HCT116 (cell line): ENCODE measurements around the gene SUCNR1. TPM values are rescaled to one million over a fixed set of nuclear protein-coding genes. Genes with fewer than 3 reads are reported as not detected.
"Not testable (repeated sequence)": the region's sequence is repeated elsewhere in the genome, so short reads cannot be mapped to it uniquely, and the experiment has no call there.

Experiments
- ATAC-seq: fragments of 200-7000 bp; cut with Tn5 transposase; 2 replicates; pipeline ENCODE4 v1.9.1; 2020; ENCODE audit warnings: mild to moderate bottlenecking, moderate library complexity
- BruUV-seq: library from RNA; stranded (reverse); fragments of 400-500 nt; replicated peaks from 2 replicates; lab custom pipeline; 2021; lab: Mats Ljungman, UMichigan
- CTCF ChIA-PET: fragments of 300-600 bp; sonication (Branson Sonifier 250); formaldehyde crosslinking; loops from one replicate; lab custom pipeline; 2021; ENCODE audit warnings: antibody characterized with exemption; lab: Charles Lee
- POLR2A ChIA-PET: fragments of 300-600, 350-600 bp; sonication (Branson Sonifier 250); formaldehyde crosslinking; loops from one replicate; lab custom pipeline; 2021; ENCODE audit warnings: antibody characterized with exemption; lab: Charles Lee
- RAD21 ChIA-PET, 2 experiments: fragments of 300-600 bp; sonication (Branson Sonifier 250); formaldehyde crosslinking; loops; one replicate each; lab custom pipeline; 2023; ENCODE audit warnings: low total read pairs in 2 of 2; ENCODE audit not compliant: uncharacterized antibody in 2 of 2, unreplicated experiment in 2 of 2, low non-redundant PET in 1 of 2; lab: Charles Lee
- DNase-seq: peaks from one replicate; pipeline ENCODE4 v3.0.0-alpha.2; 2010; ENCODE audit warnings: low read depth, low spot score
- H2AFZ ChIP-seq: fragments of 200-600 bp; shearing (Covaris generic), sonication (generic); 2 replicates; pipeline ENCODE4 v1.6.1; 2017; ENCODE audit warnings: low read depth, mixed run types, mixed read lengths, antibody characterized with exemption, low read length; ENCODE audit not compliant: poor library complexity, severe bottlenecking
- H3K27ac ChIP-seq: 2 replicates; pipeline ENCODE4 v1.5.1; 2012; ENCODE audit warnings: low read depth, low read length
- H3K27me3 ChIP-seq: fragments of 200-600 bp; sonication (generic); 2 replicates; pipeline ENCODE4 v1.6.1; 2016; ENCODE audit warnings: mixed run types, low read length, mixed read lengths; ENCODE audit not compliant: insufficient read depth
- H3K36me3 ChIP-seq, 2 experiments: fragments of 200-500 bp in 1 of 2; fragments of 200-600 bp in 1 of 2; sonication (Bioruptor generic) in 1 of 2; sonication (generic) in 1 of 2; 2 replicates each; pipeline versions ENCODE4 v1.5.1 to v1.6.1; 2014 to 2016; ENCODE audit warnings: low read length in 2 of 2, inconsistent platforms in 1 of 2, mixed read lengths in 1 of 2, mixed run types in 1 of 2; ENCODE audit not compliant: insufficient read depth in 2 of 2, control insufficient read depth in 1 of 2
- H3K4me1 ChIP-seq, 2 experiments: fragments of 200-600 bp in 1 of 2; sonication (generic) in 1 of 2; 2 replicates each; pipeline versions ENCODE4 v1.5.1 to v1.6.1; 2012 to 2017; ENCODE audit warnings: low read length in 2 of 2, inconsistent platforms in 1 of 2, mild to moderate bottlenecking in 1 of 2, mixed read lengths in 1 of 2, mixed run types in 1 of 2, moderate library complexity in 1 of 2; ENCODE audit not compliant: insufficient read depth in 2 of 2, control insufficient read depth in 1 of 2
- H3K4me2 ChIP-seq: fragments of 200-600 bp; sonication (generic); 2 replicates; pipeline ENCODE4 v1.6.1; 2017; ENCODE audit warnings: mixed run types, low read length, mixed read lengths
- H3K4me3 ChIP-seq, 2 experiments: fragments of 200-600 bp in 1 of 2; sonication (generic) in 1 of 2; replicated peaks in 1 of 2; 2 replicates each; pipeline ENCODE4 v1.5.1; 2011 to 2016; ENCODE audit warnings: low read length in 2 of 2, control low read depth in 1 of 2, low read depth in 1 of 2, mild to moderate bottlenecking in 1 of 2, mixed read lengths in 1 of 2, mixed run types in 1 of 2
- H3K79me2 ChIP-seq: fragments of 200-600 bp; sonication (generic); 2 replicates; pipeline ENCODE4 v1.6.1; 2017; ENCODE audit warnings: mild to moderate bottlenecking, mixed run types, low read length, moderate library complexity, mixed read lengths; ENCODE audit not compliant: insufficient read depth
- H3K9ac ChIP-seq: fragments of 200-600 bp; sonication (generic); 2 replicates; pipeline ENCODE4 v1.6.1; 2016; ENCODE audit warnings: low read length, mixed read lengths
- H3K9me2 ChIP-seq: fragments of 200-600 bp; sonication (generic), shearing (Covaris generic); 2 replicates; pipeline ENCODE4 v1.6.1; 2017; ENCODE audit warnings: mixed run types, mild to moderate bottlenecking, moderate library complexity; ENCODE audit not compliant: insufficient read depth
- H3K9me3 ChIP-seq, 2 experiments: fragments of 200-500 bp in 1 of 2; fragments of 200-600 bp in 1 of 2; sonication (Bioruptor generic) in 1 of 2; sonication (generic) in 1 of 2; 2 replicates each; pipeline ENCODE4 v1.6.1; 2014 to 2017; ENCODE audit warnings: low read length in 2 of 2, mixed read lengths in 2 of 2, inconsistent platforms in 1 of 2, low read depth in 1 of 2, mild to moderate bottlenecking in 1 of 2, mixed run types in 1 of 2, moderate library complexity in 1 of 2; ENCODE audit not compliant: control insufficient read depth in 1 of 2, insufficient read depth in 1 of 2
- H4K20me1 ChIP-seq: fragments of 200-600 bp; sonication (generic), shearing (Covaris generic); 2 replicates; pipeline ENCODE4 v1.6.1; 2017; ENCODE audit warnings: mixed run types, mild to moderate bottlenecking, moderate library complexity; ENCODE audit not compliant: insufficient read depth
- ELF1 ChIP-seq: IDR thresholded peaks from 2 replicates; pipeline ENCODE4 v1.6.1; 2012; ENCODE audit warnings: low read depth, borderline replicate concordance
- SRF ChIP-seq: IDR thresholded peaks from 2 replicates; pipeline ENCODE4 v1.6.1; 2012; ENCODE audit warnings: low read depth
- intact Hi-C: fragments of 100-400 bp; cut with micrococcal nuclease; formaldehyde crosslinking; loops from 2 replicates; pipeline ENCODE4 v1.10.0; 2022
- total RNA-seq: library from RNA; stranded (reverse); gene quantifications from one replicate; pipeline ENCODE4 v1.2.1, GENCODE V29; 2021; ENCODE audit not compliant: unreplicated experiment

SUCNR1 gene
- total RNA-seq, 1 experiment from 2014 or later, result 0.17 TPM

DNA sequence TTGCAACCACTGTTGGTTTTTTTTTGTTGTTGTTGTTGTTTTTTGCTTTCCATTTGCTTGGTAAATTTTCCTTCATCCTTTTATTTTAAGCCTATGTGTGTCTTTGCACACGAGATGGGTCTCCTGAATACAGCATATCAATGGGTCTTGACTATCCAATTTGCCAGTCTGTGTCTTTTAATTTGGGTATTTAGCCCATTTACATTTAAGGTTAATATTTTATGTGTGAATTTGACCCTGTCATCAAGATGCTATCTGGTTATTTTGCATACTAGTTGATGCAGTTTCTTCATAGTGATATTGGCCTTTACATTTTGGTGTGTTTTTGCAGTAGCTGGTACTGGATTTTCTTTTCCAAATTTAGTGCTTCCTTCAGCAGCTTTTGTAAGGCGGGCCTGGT, 23.4 kb upstream of the SUCNR1 start:
- H3K4me2 ChIP-seq, CTCF ChIA-PET, H3K9me2 ChIP-seq, H3K27me3 ChIP-seq, H4K20me1 ChIP-seq, BruUV-seq, H3K9ac ChIP-seq, H3K9me3 ChIP-seq, DNase-seq, RAD21 ChIA-PET, H3K4me1 ChIP-seq, ATAC-seq, H3K27ac ChIP-seq, H3K4me3 ChIP-seq, H2AFZ ChIP-seq, H3K79me2 ChIP-seq, POLR2A ChIA-PET, intact Hi-C loops, H3K36me3 ChIP-seq: not testable (repeated sequence)

DNA sequence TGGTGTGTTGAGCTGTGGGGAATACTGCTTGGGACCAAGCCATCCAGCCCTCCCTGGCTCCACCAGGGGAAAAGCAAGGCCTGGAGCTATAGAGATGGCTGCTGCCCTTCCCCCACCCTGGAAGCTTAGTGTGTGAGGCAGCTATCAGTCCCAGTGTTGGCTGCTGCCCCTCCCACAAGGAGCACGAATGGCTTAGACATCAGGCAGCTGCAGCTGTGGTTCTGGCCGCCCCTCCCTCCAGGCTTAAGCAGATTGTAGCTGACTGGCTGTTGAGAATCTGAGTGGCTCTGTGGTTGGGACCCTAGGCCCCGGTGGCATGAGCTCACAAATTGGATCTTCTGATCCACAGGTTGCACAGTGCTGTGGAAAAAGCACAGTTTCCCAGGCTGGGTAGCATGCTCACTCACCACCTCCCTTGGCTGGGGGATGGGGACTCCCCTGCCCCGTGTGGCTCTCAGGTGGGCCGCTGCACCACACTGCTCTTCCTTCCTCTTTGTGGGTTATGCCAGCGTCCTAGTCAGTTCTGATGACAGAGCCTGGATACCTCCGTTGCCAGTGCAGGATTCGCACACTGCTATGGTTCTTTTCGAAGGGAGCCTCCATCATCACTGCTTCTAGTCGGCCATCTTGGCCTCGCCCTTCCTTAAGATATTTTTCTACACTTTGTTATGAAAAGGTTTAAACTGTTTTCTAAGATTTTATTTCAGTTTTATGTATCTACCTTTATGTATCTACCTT, 21.2 kb upstream of the SUCNR1 start:
- TF ChIP-seq SRF (no peak), ELF1 (no peak)
- Histone ChIP-seq H3K4me3 (no peak overlapping the region), H3K36me3 (no peaks in the 10 kb centered on the region), H3K9me2 (no peaks in the 10 kb centered on the region), H3K27ac (no peak overlapping the region), H3K9ac (no peak overlapping the region), H3K4me2 (no peak overlapping the region), H2AFZ (no peak overlapping the region), H4K20me1 (no peaks in the 10 kb centered on the region), H3K4me1 (no peaks in the 10 kb centered on the region), H3K79me2 (no peaks in the 10 kb centered on the region), H3K9me3 (peaks cover 0 to 3% of the 10 kb centered on the region in 2 experiments; a peak in 1 of 4 replicates), H3K27me3 (no peaks in the 10 kb centered on the region)
- ATAC-seq, result no peak
- intact Hi-C loops, result no loop called here
- ChIA-PET CTCF (no interaction called here), RAD21 (no interaction called here), POLR2A (no interaction called here)
- BruUV-seq, result no TSS peak
- no peak for DNase-seq
